K562 (cell line): ENCODE results near the gene GYG2. TPM values are rescaled to one million over a fixed set of nuclear protein-coding genes. Genes with fewer than 3 reads are reported as not detected.

Experiments
- ATAC-seq: fragments of 200-7000 bp; cut with Tn5 transposase; 3 replicates; pipeline ENCODE4 v1.9.1; 2020; ENCODE audit warnings: moderate library complexity
- BruUV-seq: library from RNA; stranded (reverse); fragments of 400-500 nt; replicated peaks from 2 replicates; lab custom pipeline; 2021; lab: Mats Ljungman, UMichigan
- CTCF ChIA-PET: fragments of 300-600 bp; formaldehyde crosslinking; extraction: SDS; loops from one replicate; lab custom pipeline; 2021; ENCODE audit warnings: low intra/inter-chr PET ratio; lab: Yijun Ruan, JAX
- POLR2A ChIA-PET: fragments of 300-600, 350-650 bp; sonication (Branson Sonifier 250); formaldehyde crosslinking; extraction: SDS; loops from one replicate; lab custom pipeline; 2021; ENCODE audit warnings: antibody characterized with exemption, inconsistent platforms; lab: Yijun Ruan, JAX
- DNase-seq, 4 experiments: peaks; one replicate each; pipeline versions ENCODE4 v3.0.0 to v3.0.0-alpha.2; 2011 to 2018; ENCODE audit warnings: low spot score in 3 of 4, mixed read lengths in 3 of 4; ENCODE audit errors: extremely low read depth in 1 of 4
- FAIRE-seq: peaks from 2 replicates; lab custom pipeline; 2011; peaks lifted over from hg19 to GRCh38; lab: Jason Lieb, UNC
- H2AFZ ChIP-seq: 2 replicates; pipeline ENCODE4 v1.6.0; 2011; ENCODE audit warnings: low read depth, low read length, control low read depth, inconsistent platforms
- H3K27ac ChIP-seq: fragments of 200-600 bp; 3 replicates; pipeline ENCODE4 v1.8.0; 2011; ENCODE audit warnings: low read depth, mild to moderate bottlenecking, control low read depth, inconsistent platforms, low read length, moderate library complexity, mixed read lengths; ENCODE audit errors: extremely low read depth
- H3K27me3 ChIP-seq, 2 experiments: fragments of 300-600 bp in 1 of 2; 2 replicates in 1 of 2; 3 replicates in 1 of 2; pipeline versions ENCODE4 v1.6.0 to v1.8.0; 2011; ENCODE audit warnings: inconsistent platforms in 2 of 2, low read length in 2 of 2, mild to moderate bottlenecking in 1 of 2, mixed read lengths in 1 of 2, moderate library complexity in 1 of 2; ENCODE audit not compliant: control insufficient read depth in 2 of 2, insufficient read depth in 2 of 2
- H3K36me3 ChIP-seq: fragments of 300-600 bp; 3 replicates; pipeline ENCODE4 v1.8.0; 2011; ENCODE audit warnings: mild to moderate bottlenecking, low read length, inconsistent platforms; ENCODE audit not compliant: control insufficient read depth, insufficient read depth
- H3K4me1 ChIP-seq, 2 experiments: fragments of 200-600 bp in 1 of 2; replicated peaks in 1 of 2; 2 replicates in 1 of 2; 3 replicates in 1 of 2; pipeline versions ENCODE4 v1.5.1 to v1.8.0; 2011; ENCODE audit warnings: inconsistent platforms in 2 of 2, low read length in 2 of 2, mild to moderate bottlenecking in 1 of 2, mixed read lengths in 1 of 2, moderate library complexity in 1 of 2; ENCODE audit not compliant: control insufficient read depth in 2 of 2, insufficient read depth in 2 of 2
- H3K4me2 ChIP-seq: 2 replicates; pipeline ENCODE4 v1.6.1; 2011; ENCODE audit warnings: low read length, control low read depth, inconsistent platforms, mixed read lengths; ENCODE audit not compliant: insufficient read depth
- H3K4me3 ChIP-seq: fragments of 200-600 bp; sonication (generic), shearing (Covaris generic); 2 replicates; pipeline ENCODE4 v1.5.1; 2016; ENCODE audit warnings: control low read depth, inconsistent platforms
- H3K79me2 ChIP-seq: fragments of 200-600 bp; 3 replicates; pipeline ENCODE4 v1.8.0; 2011; ENCODE audit warnings: low read length, inconsistent platforms; ENCODE audit not compliant: control insufficient read depth, insufficient read depth
- H3K9ac ChIP-seq, 2 experiments: 2 replicates each; pipeline versions ENCODE4 v1.6.0 to v1.6.1; 2011; ENCODE audit warnings: low read depth in 2 of 2, low read length in 2 of 2, control low read depth in 1 of 2, inconsistent platforms in 1 of 2, mild to moderate bottlenecking in 1 of 2, mixed read lengths in 1 of 2; ENCODE audit not compliant: insufficient read depth in 1 of 2
- H3K9me1 ChIP-seq: one replicate; pipeline ENCODE4 v1.6.0; 2011; ENCODE audit warnings: inconsistent platforms, mild to moderate bottlenecking, low read length, moderate library complexity; ENCODE audit not compliant: control insufficient read depth, insufficient read depth
- H3K9me3 ChIP-seq: replicated peaks from 2 replicates; pipeline ENCODE4 v1.5.1; 2011; ENCODE audit warnings: low read depth, low read length, inconsistent platforms; ENCODE audit not compliant: control insufficient read depth, insufficient read depth
- H4K20me1 ChIP-seq: replicated peaks from 2 replicates; pipeline ENCODE4 v1.6.1; 2011; ENCODE audit warnings: low read length, inconsistent platforms, mixed read lengths; ENCODE audit not compliant: control insufficient read depth, insufficient read depth
- BCL6 ChIP-seq: fragments of 250-450 bp; sonication (Bioruptor Pico); IDR thresholded peaks from 2 replicates; pipeline ENCODE4 v1.4.0; 2020
- CHCHD3 ChIP-seq: fragments of 250-450 bp; sonication (Bioruptor Pico); IDR thresholded peaks from 2 replicates; pipeline ENCODE4 v2.1.2; 2022; ENCODE audit warnings: mild to moderate bottlenecking
- DNMT1 ChIP-seq: fragments of 450-650 bp; IDR thresholded peaks from 2 replicates; pipeline ENCODE4 v1.6.1; 2016; ENCODE audit warnings: antibody characterized with exemption, mild to moderate bottlenecking
- FOSL1 ChIP-seq: fragments of 200-800 bp; sonication (Bioruptor generic); conservative IDR thresholded peaks from 2 replicates; pipeline ENCODE4 v1.6.1; 2016; ENCODE audit warnings: missing genetic modification characterization, missing compliant biosample characterization
- FOXK1 ChIP-seq: sonication (generic); formaldehyde crosslinking; IDR thresholded peaks from 2 replicates; pipeline ENCODE4 v1.8.0; 2022; ENCODE audit warnings: missing genetic modification reagents, mild to moderate bottlenecking, borderline replicate concordance
- LEF1 ChIP-seq: fragments of 450-650 bp; IDR thresholded peaks from 2 replicates; pipeline ENCODE4 v1.6.1; 2016; ENCODE audit warnings: mild to moderate bottlenecking
- NCOA6 ChIP-seq: fragments of 450-650 bp; IDR thresholded peaks from 2 replicates; pipeline ENCODE4 v1.6.1; 2017; ENCODE audit warnings: mild to moderate bottlenecking
- RBM14 ChIP-seq: fragments of 200-400 bp; formaldehyde crosslinking; IDR thresholded peaks from 2 replicates; pipeline ENCODE4 v1.6.1; 2018; ENCODE audit warnings: low read depth, mild to moderate bottlenecking, low read length, moderate library complexity, borderline replicate concordance; ENCODE audit not compliant: insufficient read depth
- TARDBP ChIP-seq: fragments of 450-650 bp; IDR thresholded peaks from 2 replicates; pipeline ENCODE4 v1.6.1; 2016
- TEAD4 ChIP-seq, 2 experiments: sonication (generic) in 1 of 2; formaldehyde crosslinking in 1 of 2; IDR thresholded peaks; 2 replicates each; pipeline versions ENCODE4 v1.6.1 to v1.8.0; 2012 to 2022; ENCODE audit warnings: borderline replicate concordance in 1 of 2, inconsistent platforms in 1 of 2, low read length in 1 of 2, mild to moderate bottlenecking in 1 of 2, missing genetic modification reagents in 1 of 2
- VEZF1 ChIP-seq: fragments of 200-800 bp; sonication (Bioruptor generic); IDR thresholded peaks from 2 replicates; pipeline ENCODE4 v1.6.1; 2017; ENCODE audit warnings: missing genetic modification characterization, missing compliant biosample characterization
- XRCC4 ChIP-seq: IDR thresholded peaks from one replicate; pipeline ENCODE4 v1.6.1; 2011; ENCODE audit not compliant: insufficient read depth, insufficient read length; ENCODE audit errors: extremely low read depth
- ZFP91 ChIP-seq: sonication (generic); formaldehyde crosslinking; IDR thresholded peaks from 2 replicates; pipeline ENCODE4 v1.8.0; 2022; ENCODE audit warnings: mild to moderate bottlenecking, missing genetic modification reagents
- ZNF23 ChIP-seq: fragments of 250-450 bp; sonication (Bioruptor Pico); IDR thresholded peaks from 2 replicates; pipeline ENCODE4 v1.4.0; 2020; ENCODE audit warnings: mild to moderate bottlenecking
- whole genome bisulfite sequencing: fragments of 100-300 bp; shearing (Covaris generic); methylation state at CpG from one replicate; pipeline ENCODE4 v1.1.6; 2016; ENCODE audit warnings: low coverage, mixed read lengths; ENCODE audit not compliant: insufficient coverage; ENCODE audit errors: missing lambda C conversion rate; 5-methylcytosine and 5-hydroxymethylcytosine counted together
- in situ Hi-C: fragments of 300-500 bp; cut with MboI; formaldehyde crosslinking; loops from 4 replicates; pipeline ENCODE4 v1.15.0; 2018; ENCODE audit warnings: inconsistent platforms, mixed read lengths
- intact Hi-C: fragments of 100-400 bp; cut with micrococcal nuclease; formaldehyde crosslinking; loops from 2 replicates; pipeline ENCODE4 v1.14.2; 2022
- polyA plus RNA-seq, 8 experiments: library from polyadenylated mRNA; depleted of rRNA in 4 of 8; stranded (reverse) in 5 of 8; unstranded in 3 of 8; fragments of >200 nt; fragmentation: Nextera tagmentation in 2 of 8; fragmentation: Illumina TruSeq in 1 of 8; extraction: Ambion mirVana in 2 of 8; extraction: Trizol in 1 of 8; gene quantifications; 2 replicates each; pipeline versions ENCODE4 v1.2.1 to v1.2.3, GENCODE V29; 2011 to 2014; ENCODE audit warnings: inconsistent platforms in 1 of 8, missing spikeins in 1 of 8
- total RNA-seq, 7 experiments: library from RNA; depleted of rRNA in 6 of 7; stranded (reverse); fragments of >200 nt in 6 of 7; fragmentation: Illumina TruSeq in 2 of 7; extraction: Trizol in 2 of 7; gene quantifications; 2 replicates each; pipeline versions ENCODE4 v1.2.1 to v1.2.3, GENCODE V29; 2011 to 2021; ENCODE audit warnings: low replicate concordance in 1 of 7
- TF ChIP-seq, protein P1 (sequence below): sonication (generic); IDR thresholded peaks from 2 replicates; pipeline ENCODE4 v1.6.1; 2016
- TF ChIP-seq, protein P2 (sequence below), 2 experiments: fragments of 450-650 bp; conservative IDR thresholded peaks; 2 replicates each; pipeline ENCODE4 v1.6.1; 2017; ENCODE audit warnings: mild to moderate bottlenecking in 2 of 2, moderate library complexity in 2 of 2

GYG2 gene
- total and polyA plus RNA-seq, 9 of the 15 experiments (the other 6 are each of a cell fraction or from before 2014, with no cell fraction given) = 0.24 to 4.4 (median 2.9) TPM

DNA sequence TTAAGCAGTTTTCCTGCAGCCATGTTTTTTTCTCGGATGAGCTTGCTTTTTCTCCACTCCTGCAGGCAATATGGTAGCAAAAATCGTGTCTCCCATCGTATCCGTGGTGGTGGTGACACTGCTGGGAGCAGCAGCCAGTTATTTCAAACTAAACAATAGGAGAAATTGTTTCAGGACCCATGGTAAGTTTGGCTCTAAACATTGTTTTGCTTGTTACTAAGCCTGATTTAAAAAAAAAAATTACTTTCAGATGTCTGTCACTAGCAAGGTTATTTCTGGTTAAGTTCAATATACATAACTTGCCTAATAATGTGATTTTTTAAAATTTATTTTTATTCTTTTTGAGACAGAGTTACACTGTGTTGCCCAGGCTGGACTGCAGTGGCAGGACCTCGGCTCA, 17.5 kb upstream of the GYG2 start:
- Histone ChIP-seq H3K4me2 (no peak overlapping the region), H3K27ac (no peak overlapping the region), H3K4me1 (no peaks in the 10 kb centered on the region), H3K4me3 (no peak overlapping the region), H2AFZ (no peak overlapping the region), H3K36me3 (no peaks in the 10 kb centered on the region), H3K9me1 (no peaks in the 10 kb centered on the region), H4K20me1 (no peaks in the 10 kb centered on the region), H3K27me3 (no peaks in the 10 kb centered on the region), H3K79me2 (no peaks in the 10 kb centered on the region), H3K9ac (no peak overlapping the region), H3K9me3 (no peaks in the 10 kb centered on the region)
- DNase-seq (no peak), FAIRE-seq (no peak), ATAC-seq (no peak)
- intact Hi-C loops (no loop called here), in situ Hi-C loops (loop anchor here (5.0 kb wide), 1 partner anchor 164 kb away; no protein-coding TSS in a partner anchor)
- ChIA-PET CTCF (no interaction called here), POLR2A (interaction anchor here (0.6 kb wide), 1 partner anchor 1002 kb away, joined by 3 read pairs; no protein-coding TSS in a partner anchor)
- no TSS peak for BruUV-seq
- 22% methylated on average over 5 of the region's 5 CpGs for WGBS
- TF ChIP-seq, protein P1, sequence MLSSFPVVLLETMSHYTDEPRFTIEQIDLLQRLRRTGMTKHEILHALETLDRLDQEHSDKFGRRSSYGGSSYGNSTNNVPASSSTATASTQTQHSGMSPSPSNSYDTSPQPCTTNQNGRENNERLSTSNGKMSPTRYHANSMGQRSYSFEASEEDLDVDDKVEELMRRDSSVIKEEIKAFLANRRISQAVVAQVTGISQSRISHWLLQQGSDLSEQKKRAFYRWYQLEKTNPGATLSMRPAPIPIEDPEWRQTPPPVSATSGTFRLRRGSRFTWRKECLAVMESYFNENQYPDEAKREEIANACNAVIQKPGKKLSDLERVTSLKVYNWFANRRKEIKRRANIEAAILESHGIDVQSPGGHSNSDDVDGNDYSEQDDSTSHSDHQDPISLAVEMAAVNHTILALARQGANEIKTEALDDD = no peak
- TF ChIP-seq FOSL1 (tag) (no peak), RBM14 (no peak), CHCHD3 (no peak), DNMT1 (no peak), LEF1 (no peak), XRCC4 (no peak), TARDBP (no peak), TEAD4 (IDR thresholded peaks at IDR 0.05; ENCODE audit: low read length) (no peak), TEAD4 (CRISPR knock-in tag; IDR thresholded peaks at IDR 0.05; ENCODE audit: borderline replicate concordance) (no peak), NCOA6 (no peak), BCL6 (no peak), ZNF23 (CRISPR knock-in tag) (no peak), ZFP91 (CRISPR knock-in tag) (no peak), VEZF1 (no peak), FOXK1 (no peak)
- TF ChIP-seq, protein P2, sequence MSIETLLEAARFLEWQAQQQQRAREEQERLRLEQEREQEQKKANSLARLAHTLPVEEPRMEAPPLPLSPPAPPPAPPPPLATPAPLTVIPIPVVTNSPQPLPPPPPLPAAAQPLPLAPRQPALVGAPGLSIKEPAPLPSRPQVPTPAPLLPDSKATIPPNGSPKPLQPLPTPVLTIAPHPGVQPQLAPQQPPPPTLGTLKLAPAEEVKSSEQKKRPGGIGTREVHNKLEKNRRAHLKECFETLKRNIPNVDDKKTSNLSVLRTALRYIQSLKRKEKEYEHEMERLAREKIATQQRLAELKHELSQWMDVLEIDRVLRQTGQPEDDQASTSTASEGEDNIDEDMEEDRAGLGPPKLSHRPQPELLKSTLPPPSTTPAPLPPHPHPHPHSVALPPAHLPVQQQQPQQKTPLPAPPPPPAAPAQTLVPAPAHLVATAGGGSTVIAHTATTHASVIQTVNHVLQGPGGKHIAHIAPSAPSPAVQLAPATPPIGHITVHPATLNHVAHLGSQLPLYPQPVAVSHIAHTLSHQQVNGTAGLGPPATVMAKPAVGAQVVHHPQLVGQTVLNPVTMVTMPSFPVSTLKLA (conservative IDR thresholded peaks at IDR 0.05) = no peak
